H1 (cell line): ENCODE measurements around the gene MGAT2. TPM values are rescaled to one million over a fixed set of nuclear protein-coding genes. Genes with fewer than 3 reads are reported as not detected.

Experiments
- CTCF ChIA-PET: fragments of 300-600 bp; sonication (Branson Sonifier 250); formaldehyde crosslinking; loops from one replicate; lab custom pipeline; 2021; ENCODE audit not compliant: partially characterized antibody; lab: Charles Lee
- POLR2A ChIA-PET: fragments of 300-600 bp; sonication (Branson Sonifier 250); formaldehyde crosslinking; loops from one replicate; lab custom pipeline; 2021; ENCODE audit warnings: inconsistent platforms; ENCODE audit not compliant: partially characterized antibody; lab: Charles Lee
- DNase-seq, 2 experiments: peaks; one replicate each; pipeline versions ENCODE4 v3.0.0 to v3.0.0-alpha.2; 2010 to 2022; ENCODE audit warnings: low spot score in 2 of 2, low read depth in 1 of 2, mixed read lengths in 1 of 2
- FAIRE-seq: peaks from 2 replicates; lab custom pipeline; 2011; peaks lifted over from hg19 to GRCh38; lab: Jason Lieb, UNC
- H2AFZ ChIP-seq: 2 replicates; pipeline ENCODE4 v1.8.1; 2012; ENCODE audit warnings: low read length, inconsistent platforms
- H2AK5ac ChIP-seq: 2 replicates; pipeline ENCODE4 v1.6.1; 2013; ENCODE audit warnings: low read depth, low read length
- H2BK120ac ChIP-seq: replicated peaks from 2 replicates; pipeline ENCODE3; 2013; ENCODE audit warnings: low read depth, low read length, inconsistent platforms
- H2BK12ac ChIP-seq: 2 replicates; pipeline ENCODE4 v1.6.1; 2013; ENCODE audit warnings: low read depth, low read length
- H2BK15ac ChIP-seq: 2 replicates; pipeline ENCODE4 v1.6.1; 2013; ENCODE audit warnings: low read length
- H2BK20ac ChIP-seq: 2 replicates; pipeline ENCODE4 v1.6.1; 2013; ENCODE audit warnings: low read length
- H2BK5ac ChIP-seq: 2 replicates; pipeline ENCODE4 v1.6.1; 2013; ENCODE audit warnings: low read depth, low read length
- H3K14ac ChIP-seq: 2 replicates; pipeline ENCODE4 v1.6.1; 2013; ENCODE audit warnings: inconsistent platforms; ENCODE audit not compliant: insufficient read length
- H3K18ac ChIP-seq: 2 replicates; pipeline ENCODE4 v1.6.1; 2013; ENCODE audit warnings: low read length; ENCODE audit errors: extremely low read depth
- H3K23ac ChIP-seq: 2 replicates; pipeline ENCODE4 v1.6.1; 2013; ENCODE audit warnings: inconsistent platforms; ENCODE audit not compliant: insufficient read length
- H3K23me2 ChIP-seq: 2 replicates; pipeline ENCODE4 v1.6.1; 2013; ENCODE audit warnings: low read depth, low read length
- H3K27ac ChIP-seq: 2 replicates; pipeline ENCODE4 v1.6.1; 2011; ENCODE audit warnings: low read depth, low read length, inconsistent platforms
- H3K27me3 ChIP-seq, 4 experiments: replicated peaks in 1 of 4; 1 replicate in 1 of 4; 2 replicates in 3 of 4; pipeline versions ENCODE4 v1.6.1 to v1.8.1; 2011 to 2013; ENCODE audit warnings: low read length in 3 of 4, mild to moderate bottlenecking in 3 of 4, inconsistent platforms in 2 of 4, mixed read lengths in 2 of 4, moderate library complexity in 1 of 4; ENCODE audit not compliant: control insufficient read depth in 3 of 4, insufficient read depth in 3 of 4; ENCODE audit errors: extremely low read depth in 1 of 4
- H3K36me3 ChIP-seq, 4 experiments: 2 replicates each; pipeline versions ENCODE4 v1.6.1 to v1.8.1; 2011 to 2013; ENCODE audit warnings: mild to moderate bottlenecking in 4 of 4, low read length in 3 of 4, moderate library complexity in 2 of 4, control low read depth in 1 of 4, inconsistent platforms in 1 of 4; ENCODE audit not compliant: insufficient read depth in 4 of 4, control insufficient read depth in 2 of 4
- H3K4ac ChIP-seq: replicated peaks from 2 replicates; pipeline ENCODE3; 2013; ENCODE audit warnings: low read length, low read depth, mixed read lengths, inconsistent platforms; ENCODE audit not compliant: insufficient read length
- H3K4me1 ChIP-seq, 4 experiments: replicated peaks in 1 of 4; 1 replicate in 1 of 4; 2 replicates in 3 of 4; pipeline versions ENCODE4 v1.6.1 to v1.8.1; 2011 to 2013; ENCODE audit warnings: low read length in 3 of 4, inconsistent platforms in 2 of 4, mixed read lengths in 1 of 4; ENCODE audit not compliant: insufficient read depth in 4 of 4, control insufficient read depth in 3 of 4
- H3K4me2 ChIP-seq, 2 experiments: 2 replicates each; pipeline versions ENCODE4 v1.6.1 to v1.8.1; 2011 to 2013; ENCODE audit warnings: low read depth in 2 of 2, low read length in 2 of 2, control low read depth in 1 of 2, inconsistent platforms in 1 of 2, mild to moderate bottlenecking in 1 of 2; ENCODE audit not compliant: insufficient read depth in 1 of 2
- H3K4me3 ChIP-seq, 4 experiments: fragments of 200-600, 300-600 bp in 1 of 4; sonication (generic), shearing (Covaris generic), sonication (Bioruptor Twin) in 1 of 4; 2 replicates each; pipeline versions ENCODE4 v1.5.1 to v1.8.1; 2011 to 2016; ENCODE audit warnings: low read length in 4 of 4, low read depth in 3 of 4, control low read depth in 2 of 4, inconsistent platforms in 2 of 4, mild to moderate bottlenecking in 2 of 4, mixed read lengths in 1 of 4, moderate library complexity in 1 of 4; ENCODE audit not compliant: insufficient read depth in 2 of 4; ENCODE audit errors: extremely low read depth in 1 of 4
- H3K56ac ChIP-seq: replicated peaks from 2 replicates; pipeline ENCODE3; 2013; ENCODE audit warnings: low read depth, mild to moderate bottlenecking, mixed read lengths, low read length, inconsistent platforms; ENCODE audit not compliant: insufficient read length
- H3K79me1 ChIP-seq: 2 replicates; pipeline ENCODE4 v1.6.1; 2013; ENCODE audit warnings: low read depth, low read length, control low read depth
- H3K79me2 ChIP-seq, 2 experiments: 2 replicates each; pipeline versions ENCODE4 v1.6.1 to v1.8.1; 2012 to 2013; ENCODE audit warnings: low read length in 2 of 2, mild to moderate bottlenecking in 2 of 2, inconsistent platforms in 1 of 2; ENCODE audit not compliant: insufficient read depth in 2 of 2, control insufficient read depth in 1 of 2
- H3K9ac ChIP-seq, 4 experiments: replicated peaks in 1 of 4; 1 replicate in 1 of 4; 2 replicates in 3 of 4; pipeline versions ENCODE4 v1.6.1 to v1.8.1; 2011 to 2013; ENCODE audit warnings: low read depth in 3 of 4, low read length in 3 of 4, control low read depth in 2 of 4, mild to moderate bottlenecking in 2 of 4, moderate library complexity in 2 of 4, inconsistent platforms in 1 of 4; ENCODE audit errors: extremely low read depth in 1 of 4
- H3K9me3 ChIP-seq, 2 experiments: 2 replicates each; pipeline versions ENCODE4 v1.6.1 to v1.8.1; 2012 to 2013; ENCODE audit warnings: mild to moderate bottlenecking in 2 of 2, moderate library complexity in 2 of 2, control low read depth in 1 of 2, inconsistent platforms in 1 of 2, low read depth in 1 of 2, low read length in 1 of 2, mixed read lengths in 1 of 2; ENCODE audit not compliant: insufficient read depth in 2 of 2
- H4K20me1 ChIP-seq, 2 experiments: replicated peaks in 1 of 2; 2 replicates each; pipeline versions ENCODE3 to v1.8.1; 2011 to 2013; ENCODE audit warnings: inconsistent platforms in 2 of 2, low read length in 2 of 2, mild to moderate bottlenecking in 1 of 2; ENCODE audit not compliant: insufficient read depth in 2 of 2, control insufficient read depth in 1 of 2
- H4K5ac ChIP-seq: 2 replicates; pipeline ENCODE4 v1.6.1; 2013; ENCODE audit warnings: low read length, low read depth, mixed read lengths, inconsistent platforms; ENCODE audit not compliant: insufficient read length
- H4K8ac ChIP-seq: 2 replicates; pipeline ENCODE4 v1.8.0; 2013; ENCODE audit warnings: mild to moderate bottlenecking, moderate library complexity, low read length, inconsistent platforms; ENCODE audit not compliant: insufficient read depth; ENCODE audit errors: extremely low read depth
- H4K91ac ChIP-seq: replicated peaks from 2 replicates; pipeline ENCODE3; 2013; ENCODE audit warnings: low read length, mixed read lengths, inconsistent platforms; ENCODE audit not compliant: insufficient read length
- ASH2L ChIP-seq: fragments of 200-600, 300-600 bp; sonication (generic); IDR thresholded peaks from one replicate; pipeline ENCODE4 v1.7.1; 2017; ENCODE audit warnings: low read length
- CHD2 ChIP-seq: IDR thresholded peaks from 2 replicates; pipeline ENCODE4 v1.6.1; 2012; ENCODE audit warnings: low read length, improper control_type of control experiment
- MAFK ChIP-seq: IDR thresholded peaks from 2 replicates; pipeline ENCODE4 v1.6.1; 2012; ENCODE audit warnings: low read depth, mild to moderate bottlenecking, improper control_type of control experiment, low read length
- POLR2AphosphoS5 ChIP-seq: IDR thresholded peaks from 2 replicates; pipeline ENCODE4 v1.6.1; 2011; ENCODE audit warnings: low read depth, low read length
- SIX5 ChIP-seq: IDR thresholded peaks from 2 replicates; pipeline ENCODE4 v1.6.1; 2011; ENCODE audit warnings: mild to moderate bottlenecking, low read depth, low read length
- SRF ChIP-seq: IDR thresholded peaks from 2 replicates; pipeline ENCODE4 v1.6.1; 2011; ENCODE audit warnings: mild to moderate bottlenecking, low read depth, low read length, moderate library complexity
- WGBS, 2 experiments: shearing (Covaris generic) in 1 of 2; methylation state at CpG; one replicate each; pipeline versions ENCODE4 v1.1.6 to v1.1.7; 2013 to 2015; ENCODE audit warnings: low lambda C conversion rate in 2 of 2, mixed read lengths in 2 of 2, inconsistent platforms in 1 of 2, low coverage in 1 of 2, missing lambda C conversion rate in 1 of 2; ENCODE audit not compliant: insufficient replicate concordance in 2 of 2, insufficient coverage in 1 of 2, insufficient read length in 1 of 2; ENCODE audit errors: extremely low coverage in 1 of 2, missing lambda C conversion rate in 1 of 2; 5-methylcytosine and 5-hydroxymethylcytosine counted together
- polyA plus RNA-seq, 7 experiments: library from polyadenylated mRNA; depleted of rRNA in 3 of 7; stranded (reverse) in 5 of 7; unstranded in 2 of 7; fragments of >200 nt in 5 of 7; fragments of 200-250 nt in 2 of 7; gene quantifications; 1 replicate in 5 of 7; 2 replicates in 1 of 7; 4 replicates in 1 of 7; pipeline versions ENCODE4 v1.2.1 to v1.2.3, GENCODE V29; 2011 to 2013; ENCODE audit warnings: missing spikeins in 2 of 7, mixed read lengths in 2 of 7
- total RNA-seq: library from RNA; stranded (reverse); fragmentation: NEBNext Ultra II Directional; extraction: Animal tissue kit (Norgen Biotek cat#: 25700); gene quantifications from 2 replicates; pipeline ENCODE4 v1.2.1, GENCODE V29; 2021

MGAT2 gene
- total and polyA plus RNA-seq, 2 of the 8 experiments (the other 6 are each of a cell fraction or from before 2014, with no cell fraction given) = 10.6 to 23.7 TPM

- H3K14ac ChIP-seq = no peak overlapping the region
- POLR2A ChIA-PET = interaction anchor here (0.6 to 11.0 kb wide), 19 partner anchors 9 to 185 kb away, joined by 3 to 169 read pairs (median 5); partner anchors contain the start of genes LRR1, MGAT2, POLE2 and RPL36AL
- no peak overlapping the region for H4K5ac ChIP-seq
- H3K56ac ChIP-seq = peak overlapping the region; percentile 32
- no peak overlapping the region for H4K91ac ChIP-seq
- no peak overlapping the region for H2AK5ac ChIP-seq
- WGBS, 2 experiments = 90% methylated on average over 4 of the region's 4 CpGs; no CpG with 5 or more reads in 1 of the 2 experiments
- no peak overlapping the region for H2BK12ac ChIP-seq
- no peaks in the 10 kb centered on the region for H3K79me1 ChIP-seq
- no peak overlapping the region for H2AFZ ChIP-seq
- H3K23ac ChIP-seq = no peak overlapping the region
- H2BK15ac ChIP-seq = no peak overlapping the region
- H3K18ac ChIP-seq = no peak overlapping the region
- H3K36me3 ChIP-seq = peaks cover 0 to 46% (median 22%) of the 10 kb centered on the region in 4 experiments; a peak in 7 of 8 replicates
- no peak overlapping the region for H2BK5ac ChIP-seq
- H3K4me2 ChIP-seq = peak overlapping the region in 1 of 2 experiments; percentile 9; a peak in 1 of 4 replicates
- no peak overlapping the region; the same call in 1 of the 2 replicates for H3K27ac ChIP-seq
- H3K23me2 ChIP-seq = peaks cover 2% of the 10 kb centered on the region
- H3K4me3 ChIP-seq = peak overlapping the region in 1 of 4 experiments; percentile 100; a peak in 1 of 8 replicates
- H3K9me3 ChIP-seq = no peaks in the 10 kb centered on the region
- H4K20me1 ChIP-seq = peaks cover 18 to 24% of the 10 kb centered on the region in 2 experiments
- peaks cover 0 to 9% (median 5%) of the 10 kb centered on the region in 4 experiments; a peak in 6 of 7 replicates for H3K4me1 ChIP-seq
- no peak overlapping the region for H3K4ac ChIP-seq
- no peak overlapping the region for H4K8ac ChIP-seq
- DNase-seq (no peak), FAIRE-seq (no peak)
- H2BK120ac ChIP-seq = no peak overlapping the region
- peak overlapping the region in 1 of 4 experiments; percentile 69; a peak in 3 of 7 replicates for H3K9ac ChIP-seq
- CTCF ChIA-PET = no interaction called here
- H3K79me2 ChIP-seq = peaks cover 25 to 70% of the 10 kb centered on the region in 2 experiments
- no peak overlapping the region for H2BK20ac ChIP-seq
- H3K27me3 ChIP-seq = no peaks in the 10 kb centered on the region
- TF ChIP-seq MAFK = no peak
- 0 out of 2 replicates have a peak, but pooled peaks have one; percentile 44 for TF ChIP-seq CHD2
- TF ChIP-seq POLR2AphosphoS5 = peak; percentile 99
- TF ChIP-seq SRF = no peak
- no peak for TF ChIP-seq ASH2L
- no peak for TF ChIP-seq SIX5
Measured at GRCh38 chr14:49582113-49582977, 38.3 kb upstream of the MGAT2 start.
